ENCODE data around the gene MRC2.
A peak's percentile ranks its signal among the peaks of the same experiment; 100 is the strongest.

Gene MRC2

GRCh38 chr17:62701706-62702085 lies 74.2 kb downstream of the MRC2 start:
- no peak for DNase-seq (ENCODE audit: low spot score)

- no peak for DNase-seq (ENCODE audit: low spot score)
Measured at GRCh38 chr17:62702746-62703260, 75.3 kb downstream of the MRC2 start.

GRCh38 chr17:62703261-62703775 lies 75.8 kb downstream of the MRC2 start:
- peak; percentile 84 for DNase-seq (ENCODE audit: low spot score)

- DNase-seq (ENCODE audit: low spot score) = peak; percentile 64
Measured at GRCh38 chr17:62703776-62704380, 76.4 kb downstream of the MRC2 start.

- DNase-seq (ENCODE audit: low spot score) = peak; percentile 38
Measured at GRCh38 chr17:62704381-62704971, 77.0 kb downstream of the MRC2 start.

- no peak for DNase-seq (ENCODE audit: low spot score)
Measured at GRCh38 chr17:62705156-62705777, 77.8 kb downstream of the MRC2 start.

- DNase-seq (ENCODE audit: low spot score) = no peak
Measured at GRCh38 chr17:62705778-62706597, 78.5 kb downstream of the MRC2 start.

GRCh38 chr17:62706598-62707424 lies 79.3 kb downstream of the MRC2 start:
- no peak for DNase-seq (ENCODE audit: low spot score)

GRCh38 chr17:62707425-62707739 lies 79.9 kb downstream of the MRC2 start:
- no peak for DNase-seq (ENCODE audit: low spot score)

- no peak for DNase-seq (ENCODE audit: low spot score)
Measured at GRCh38 chr17:62708587-62708986, 81.1 kb downstream of the MRC2 start.

- DNase-seq (ENCODE audit: low spot score) = no peak
Measured at GRCh38 chr17:62712171-62712581, 84.7 kb downstream of the MRC2 start.

GRCh38 chr17:62713086-62713881 lies 85.8 kb downstream of the MRC2 start:
- DNase-seq (ENCODE audit: low spot score) = no peak

- no peak for DNase-seq (ENCODE audit: low spot score)
Measured at GRCh38 chr17:62714016-62714777, 86.7 kb downstream of the MRC2 start.

GRCh38 chr17:62715882-62716390 lies 88.5 kb downstream of the MRC2 start:
- DNase-seq (ENCODE audit: low spot score) = no peak

GRCh38 chr17:62716834-62717588 lies 89.5 kb downstream of the MRC2 start:
- no peak for DNase-seq (ENCODE audit: low spot score)

- DNase-seq (ENCODE audit: low spot score) = no peak
Measured at GRCh38 chr17:62717589-62717855, 90.1 kb downstream of the MRC2 start.

- DNase-seq (ENCODE audit: low spot score) = no peak
Measured at GRCh38 chr17:62717889-62718288, 90.4 kb downstream of the MRC2 start.

GRCh38 chr17:62718429-62718828 lies 91.0 kb downstream of the MRC2 start:
- no peak for DNase-seq (ENCODE audit: low spot score)

- DNase-seq (ENCODE audit: low spot score) = no peak
Measured at GRCh38 chr17:62719586-62719985, 92.1 kb downstream of the MRC2 start.

All from SW480 (cell line).